Mucosa of gallbladder (tissue), 1 donor: ENCODE measurements around the gene SLC25A25. TPM values are rescaled to one million over a fixed set of nuclear protein-coding genes. Genes with fewer than 3 reads are reported as not detected.
A peak's percentile ranks its signal among the peaks of the same experiment; 100 is the strongest.

ENCODE experiments used
- DNase-seq: peaks from one replicate; pipeline ENCODE4 v3.0.0-alpha.2; 2020; ENCODE audit warnings: low spot score
- total RNA-seq: library from RNA; stranded (reverse); gene quantifications from one replicate; pipeline ENCODE4 v1.2.1, GENCODE V29; 2021
- donor health status: DM: no; HTN: no; CAD: no.

SLC25A25 gene
- total RNA-seq, 1 donor from 2014 or later: 77.7 TPM

DNA sequence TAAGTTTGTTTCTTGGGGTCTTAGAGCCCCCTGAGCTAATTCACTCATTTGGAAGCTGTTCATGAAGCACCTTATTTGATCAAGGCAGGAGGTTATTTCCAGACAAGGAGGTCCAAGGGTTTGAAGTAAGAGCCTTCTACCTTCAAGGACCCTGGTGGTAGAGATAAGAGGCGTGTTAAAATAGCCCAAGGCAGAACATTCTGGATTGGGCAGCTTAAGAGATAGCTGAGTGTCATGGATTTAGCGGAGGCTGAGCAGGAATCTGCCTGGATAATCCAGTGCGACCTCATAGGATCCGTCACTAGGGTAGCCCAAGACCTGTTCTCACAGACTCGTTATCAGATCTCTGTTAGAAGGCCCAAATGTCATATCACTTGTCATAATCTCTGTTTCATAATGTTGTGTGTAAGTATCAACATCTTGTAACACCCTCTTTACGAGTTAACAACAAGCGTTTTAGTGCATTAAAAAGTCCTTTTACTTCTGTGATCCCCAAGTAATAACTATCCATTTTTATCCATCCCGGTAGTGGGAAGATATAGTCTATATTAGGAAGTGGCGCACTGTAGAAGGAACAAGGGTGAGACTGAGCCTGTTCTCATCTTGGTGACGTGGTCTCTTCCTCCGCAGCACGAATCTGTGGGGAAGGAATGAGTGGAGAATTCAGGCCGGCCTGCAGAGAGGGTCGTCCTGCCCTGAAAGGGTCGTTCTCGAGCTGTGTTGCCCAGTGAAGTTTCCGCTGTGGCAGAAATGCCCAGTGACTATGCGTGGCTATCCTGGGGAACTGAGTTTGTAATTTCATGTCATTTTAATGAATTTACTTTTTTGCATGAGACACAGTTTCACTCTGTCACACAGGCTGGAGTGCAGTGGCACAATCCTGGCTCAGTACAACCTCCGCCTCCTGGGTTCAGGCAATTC is 28.8 kb downstream of the SLC25A25 start:
- no peak for DNase-seq

DNA sequence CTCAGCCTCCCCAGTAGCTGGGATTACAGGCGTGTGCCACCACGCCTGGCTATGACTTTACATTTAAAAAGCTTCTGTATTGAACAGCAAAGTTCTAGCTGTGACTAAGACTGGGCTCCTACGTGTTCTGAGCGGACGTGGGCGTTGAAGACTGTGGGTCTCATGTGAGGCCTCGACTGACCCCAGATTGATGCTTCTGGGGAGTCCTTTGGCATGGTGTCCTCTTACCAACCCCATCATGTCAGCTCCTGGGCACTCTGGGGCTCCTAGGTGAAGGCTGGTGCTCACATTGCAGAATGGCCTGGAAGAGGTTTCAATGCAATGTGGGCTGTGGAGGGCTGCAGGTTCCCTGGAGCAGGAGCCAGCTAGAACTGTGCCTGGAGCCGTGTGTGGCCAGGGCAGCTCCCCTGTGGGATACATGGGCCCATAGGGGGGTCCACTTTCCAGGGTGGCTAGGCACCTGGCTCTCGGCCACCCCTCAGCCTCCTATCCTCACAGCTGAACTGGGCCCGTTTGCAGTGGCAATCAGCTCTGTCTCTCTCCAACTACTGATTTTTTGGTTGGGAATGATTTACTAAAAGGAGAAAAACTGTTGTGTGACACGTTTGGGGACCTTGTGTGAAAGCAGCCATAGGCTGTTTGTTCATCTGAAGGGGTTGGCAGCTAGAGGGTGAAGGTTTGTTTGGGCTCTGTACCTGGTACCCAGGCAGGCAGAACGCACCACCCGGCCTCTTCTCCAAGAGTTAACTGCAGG is 29.7 kb downstream of the SLC25A25 start:
- no peak for DNase-seq

- peak; percentile 95 for DNase-seq
Measured at GRCh38 chr9:128098297-128099230, 30.5 kb downstream of the SLC25A25 start.

DNA sequence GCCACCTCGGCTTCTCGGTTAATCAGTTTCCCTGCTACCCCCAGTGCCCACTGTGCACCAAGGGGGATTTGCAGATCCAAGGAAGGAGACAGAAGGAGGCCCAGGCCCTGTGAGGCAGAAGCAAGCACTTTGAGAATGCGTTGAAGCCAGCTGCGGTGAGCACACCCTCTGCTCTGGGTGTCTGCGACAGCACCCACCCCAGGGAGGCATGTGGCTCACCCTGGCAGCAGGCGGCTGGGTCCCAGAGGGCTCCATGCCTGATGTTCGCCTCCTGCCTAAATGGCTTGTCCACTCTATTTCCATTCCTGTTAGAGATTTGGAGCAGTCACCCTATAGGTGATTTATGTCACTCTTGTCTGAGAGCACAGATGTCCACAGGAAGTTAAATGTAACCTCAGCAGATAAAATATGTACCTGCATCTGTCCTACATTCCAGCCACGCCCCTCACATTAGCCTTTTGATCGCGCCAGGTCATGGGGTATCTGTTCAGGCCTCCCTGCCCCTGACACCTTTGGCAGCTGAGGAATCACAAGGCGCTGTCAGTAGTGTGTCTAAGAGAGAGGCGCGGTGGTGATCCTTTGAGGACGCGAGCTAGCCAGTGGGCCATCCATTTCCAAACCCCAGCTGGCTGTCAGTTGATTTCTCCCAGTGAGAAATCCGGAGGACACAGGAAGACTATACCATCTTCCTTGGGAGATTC is 31.3 kb downstream of the SLC25A25 start:
- DNase-seq: no peak

- DNase-seq: no peak
Measured at GRCh38 chr9:128099932-128100491, 32.0 kb downstream of the SLC25A25 start.

DNA sequence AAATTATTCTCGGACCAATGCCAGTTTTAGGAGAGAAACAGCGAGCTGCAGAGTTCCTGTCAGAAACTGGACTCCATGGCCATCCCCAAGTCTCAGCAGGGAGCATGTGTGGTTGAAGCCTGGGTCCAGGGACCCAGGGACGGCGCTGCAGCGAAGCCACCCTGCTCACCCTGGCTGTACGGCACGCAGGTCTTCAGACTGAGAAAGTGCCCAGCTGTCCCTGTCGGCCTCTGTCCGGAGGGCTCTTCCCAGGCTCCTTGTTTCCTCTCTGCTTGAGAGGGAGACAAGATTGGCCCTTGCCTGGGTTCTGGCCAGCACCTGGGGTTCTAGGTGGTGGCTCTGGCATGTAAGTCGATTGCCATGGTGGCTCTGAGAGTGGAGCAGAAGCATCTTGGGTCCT is 32.5 kb downstream of the SLC25A25 start:
- no peak for DNase-seq

DNA sequence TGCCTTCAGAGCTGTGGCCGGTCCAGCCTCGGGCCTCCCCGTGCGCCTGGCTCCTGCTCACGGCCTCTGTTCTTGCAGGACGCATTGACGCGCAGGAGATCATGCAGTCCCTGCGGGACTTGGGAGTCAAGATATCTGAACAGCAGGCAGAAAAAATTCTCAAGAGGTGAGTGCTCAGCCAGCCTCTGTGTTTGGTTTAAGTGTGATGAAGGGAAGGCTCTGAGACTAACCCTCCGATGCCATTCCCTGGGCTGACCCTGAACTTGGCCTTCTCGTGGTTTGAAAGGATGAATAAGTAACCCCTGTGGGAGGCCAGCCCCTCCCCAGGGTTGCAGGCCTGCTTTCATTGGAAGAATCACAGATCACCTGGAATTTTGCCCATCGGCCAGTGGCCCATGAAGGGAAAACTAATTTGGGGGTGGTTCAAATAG is 33.2 kb downstream of the SLC25A25 start:
- no peak for DNase-seq

- DNase-seq: no peak
Measured at GRCh38 chr9:128101690-128102089, 33.7 kb downstream of the SLC25A25 start.

DNA sequence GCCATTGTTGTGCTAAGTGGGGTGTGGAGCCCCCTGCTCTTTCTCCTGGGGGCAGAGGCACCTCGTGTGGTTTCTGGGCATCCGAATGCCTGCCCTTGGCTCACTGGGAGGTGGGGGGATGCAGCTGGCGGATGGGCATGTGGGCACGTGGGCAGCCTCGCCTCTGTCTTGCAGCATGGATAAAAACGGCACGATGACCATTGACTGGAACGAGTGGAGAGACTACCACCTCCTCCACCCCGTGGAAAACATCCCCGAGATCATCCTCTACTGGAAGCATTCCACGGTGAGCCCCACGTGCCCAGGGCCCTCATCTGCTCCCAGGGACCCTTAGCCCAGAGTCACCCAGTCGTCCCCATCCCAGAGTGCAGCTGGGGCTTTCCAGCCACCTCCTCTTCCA is 34.2 kb downstream of the SLC25A25 start:
- no peak for DNase-seq

- peak; percentile 77 for DNase-seq
Measured at GRCh38 chr9:128102861-128103588, 35.0 kb downstream of the SLC25A25 start.

DNA sequence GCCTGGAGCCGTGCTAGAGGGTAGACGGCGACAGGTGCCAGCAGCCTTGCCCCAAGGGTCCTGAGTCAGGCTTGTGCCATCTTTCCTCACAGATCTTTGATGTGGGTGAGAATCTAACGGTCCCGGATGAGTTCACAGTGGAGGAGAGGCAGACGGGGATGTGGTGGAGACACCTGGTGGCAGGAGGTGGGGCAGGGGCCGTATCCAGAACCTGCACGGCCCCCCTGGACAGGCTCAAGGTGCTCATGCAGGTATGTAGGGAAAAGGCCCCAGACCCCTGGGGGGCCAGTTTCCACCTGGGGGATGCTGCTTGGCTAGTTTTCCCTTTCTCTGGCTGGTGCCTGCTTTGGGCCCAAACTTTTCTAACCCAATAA is 35.5 kb downstream of the SLC25A25 start:
- DNase-seq: no peak

DNA sequence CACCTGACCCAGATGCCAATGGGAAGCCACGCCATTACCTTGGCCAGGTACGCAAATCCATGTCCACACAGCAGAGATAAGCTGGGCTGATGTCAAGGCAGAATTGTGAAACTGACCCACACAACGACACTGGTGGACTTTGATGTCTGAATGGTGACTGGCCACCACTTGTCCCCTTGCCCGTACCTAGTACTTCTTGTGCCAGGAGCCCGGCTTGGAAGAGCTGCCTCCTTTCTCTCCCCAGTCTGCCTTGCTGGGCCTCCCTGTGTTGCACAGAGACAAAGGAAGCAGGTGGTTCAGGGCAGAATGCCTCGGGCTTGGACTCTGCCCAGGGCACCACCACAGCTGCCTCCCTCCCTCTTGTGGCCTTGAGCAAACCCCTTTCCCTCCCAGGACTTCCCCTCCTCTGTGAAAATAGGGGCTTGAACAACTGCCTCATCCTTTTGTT is 36.2 kb downstream of the SLC25A25 start:
- peak; percentile 91 for DNase-seq

DNA sequence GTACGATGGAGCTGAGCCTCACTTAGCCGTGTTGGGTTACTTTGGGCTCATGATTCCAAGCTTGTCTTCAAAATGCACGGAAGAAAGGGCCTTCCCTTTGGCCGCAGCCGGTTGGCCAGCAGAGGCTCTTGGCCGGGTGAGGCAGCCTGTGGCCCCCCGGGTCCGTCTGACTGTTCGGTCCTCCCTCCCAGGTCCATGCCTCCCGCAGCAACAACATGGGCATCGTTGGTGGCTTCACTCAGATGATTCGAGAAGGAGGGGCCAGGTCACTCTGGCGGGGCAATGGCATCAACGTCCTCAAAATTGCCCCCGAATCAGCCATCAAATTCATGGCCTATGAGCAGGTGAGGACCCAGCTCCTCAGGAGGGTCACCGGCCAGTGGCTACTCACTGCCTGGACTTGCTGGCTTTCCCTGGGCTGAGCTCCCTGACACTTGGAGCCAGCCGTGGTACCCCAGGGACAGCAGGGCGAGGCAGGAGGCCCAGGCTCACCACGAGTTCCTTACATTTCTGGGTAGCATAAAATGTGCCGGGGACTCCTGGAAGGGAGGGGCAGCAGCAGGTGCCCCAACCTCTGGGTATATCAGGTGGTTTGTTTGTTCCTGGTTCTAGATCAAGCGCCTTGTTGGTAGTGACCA is 37.6 kb downstream of the SLC25A25 start:
- no peak for DNase-seq

GRCh38 chr9:128106181-128106939 is 38.3 kb downstream of the SLC25A25 start:
- no peak for DNase-seq

DNA sequence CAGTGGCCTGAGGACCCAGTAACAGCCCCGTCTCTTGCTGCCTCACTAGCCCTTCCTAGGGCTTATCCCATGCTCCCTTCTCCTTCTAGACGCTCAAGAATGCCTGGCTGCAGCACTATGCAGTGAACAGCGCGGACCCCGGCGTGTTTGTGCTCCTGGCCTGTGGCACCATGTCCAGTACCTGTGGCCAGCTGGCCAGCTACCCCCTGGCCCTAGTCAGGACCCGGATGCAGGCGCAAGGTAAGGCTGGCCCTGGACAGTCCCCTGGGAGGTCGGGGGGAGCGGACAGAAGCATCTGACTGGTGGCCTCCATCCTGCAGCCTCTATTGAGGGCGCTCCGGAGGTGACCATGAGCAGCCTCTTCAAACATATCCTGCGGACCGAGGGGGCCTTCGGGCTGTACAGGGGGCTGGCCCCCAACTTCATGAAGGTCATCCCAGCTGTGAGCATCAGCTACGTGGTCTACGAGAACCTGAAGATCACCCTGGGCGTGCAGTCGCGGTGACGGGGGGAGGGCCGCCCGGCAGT is 39.0 kb downstream of the SLC25A25 start:
- no peak for DNase-seq

GRCh38 chr9:128107468-128108268 is 39.6 kb downstream of the SLC25A25 start:
- no peak for DNase-seq

DNA sequence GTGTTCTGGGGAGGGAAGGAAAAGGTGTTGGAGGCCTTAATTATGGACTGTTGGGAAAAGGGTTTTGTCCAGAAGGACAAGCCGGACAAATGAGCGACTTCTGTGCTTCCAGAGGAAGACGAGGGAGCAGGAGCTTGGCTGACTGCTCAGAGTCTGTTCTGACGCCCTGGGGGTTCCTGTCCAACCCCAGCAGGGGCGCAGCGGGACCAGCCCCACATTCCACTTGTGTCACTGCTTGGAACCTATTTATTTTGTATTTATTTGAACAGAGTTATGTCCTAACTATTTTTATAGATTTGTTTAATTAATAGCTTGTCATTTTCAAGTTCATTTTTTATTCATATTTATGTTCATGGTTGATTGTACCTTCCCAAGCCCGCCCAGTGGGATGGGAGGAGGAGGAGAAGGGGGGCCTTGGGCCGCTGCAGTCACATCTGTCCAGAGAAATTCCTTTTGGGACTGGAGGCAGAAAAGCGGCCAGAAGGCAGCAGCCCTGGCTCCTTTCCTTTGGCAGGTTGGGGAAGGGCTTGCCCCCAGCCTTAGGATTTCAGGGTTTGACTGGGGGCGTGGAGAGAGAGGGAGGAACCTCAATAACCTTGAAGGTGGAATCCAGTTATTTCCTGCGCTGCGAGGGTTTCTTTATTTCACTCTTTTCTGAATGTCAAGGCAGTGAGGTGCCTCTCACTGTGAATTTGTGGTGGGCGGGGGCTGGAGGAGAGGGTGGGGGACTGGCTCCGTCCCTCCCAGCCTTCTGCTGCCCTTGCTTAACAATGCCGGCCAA is 40.4 kb downstream of the SLC25A25 start:
- DNase-seq: no peak
